ENCODE measurements around the gene TMEM200A. TPM values are rescaled to one million over a fixed set of nuclear protein-coding genes. Genes with fewer than 3 reads are reported as not detected.

TMEM200A gene
- total RNA-seq, 1 donor = 43.1 TPM

GRCh38 chr6:130424710-130425109 lies 58.9 kb downstream of the TMEM200A start:
- Histone ChIP-seq H3K27me3 (ENCODE audit: insufficient read depth, low read length) (no peaks in the 10 kb centered on the region), H3K4me1 (ENCODE audit: insufficient read depth, low read length) (peaks cover 22% of the 10 kb centered on the region), H4K20me1 (ENCODE audit: insufficient read depth, low read length) (no peaks in the 10 kb centered on the region), H3K79me2 (ENCODE audit: insufficient read depth, low read length) (peaks cover 40% of the 10 kb centered on the region), H3K4me2 (ENCODE audit: insufficient read depth, low read length) (no peak overlapping the region), H3K4me3 (ENCODE audit: insufficient read depth, low read length) (no peak overlapping the region), H2AFZ (ENCODE audit: low read length) (no peak overlapping the region), H3K36me3 (ENCODE audit: insufficient read depth, low read length) (peaks cover 13% of the 10 kb centered on the region), H3K27ac (ENCODE audit: low read depth, low read length) (no peak overlapping the region), H3K9me3 (ENCODE audit: low read depth, low read length) (no peaks in the 10 kb centered on the region)
- no peak for TF ChIP-seq CTCF (IDR thresholded peaks at IDR 0.05; ENCODE audit: extremely low read depth, low read depth, low read length)
- DNase-seq (ENCODE audit: insufficient read length, low spot score, missing footprints) = no peak

- Histone ChIP-seq H3K27me3 (ENCODE audit: insufficient read depth, low read length) (no peaks in the 10 kb centered on the region), H2AFZ (ENCODE audit: low read length) (no peak overlapping the region), H3K79me2 (ENCODE audit: insufficient read depth, low read length) (peaks cover 42% of the 10 kb centered on the region), H3K36me3 (ENCODE audit: insufficient read depth, low read length) (peaks cover 4% of the 10 kb centered on the region), H3K9me3 (ENCODE audit: low read depth, low read length) (no peaks in the 10 kb centered on the region), H3K4me1 (ENCODE audit: insufficient read depth, low read length) (peaks cover 22% of the 10 kb centered on the region), H3K27ac (ENCODE audit: low read depth, low read length) (peak overlapping the region; percentile 51), H3K4me3 (ENCODE audit: insufficient read depth, low read length) (no peak overlapping the region), H4K20me1 (ENCODE audit: insufficient read depth, low read length) (no peaks in the 10 kb centered on the region), H3K4me2 (ENCODE audit: insufficient read depth, low read length) (no peak overlapping the region)
- DNase-seq (ENCODE audit: insufficient read length, low spot score, missing footprints) = no peak
- TF ChIP-seq CTCF (IDR thresholded peaks at IDR 0.05; ENCODE audit: extremely low read depth, low read depth, low read length) = no peak
Observed at GRCh38 chr6:130425537-130425936, 59.7 kb downstream of the TMEM200A start.

- no peak for TF ChIP-seq CTCF (IDR thresholded peaks at IDR 0.05; ENCODE audit: extremely low read depth, low read depth, low read length)
- Histone ChIP-seq H3K27ac (ENCODE audit: low read depth, low read length) (peak overlapping the region; percentile 51), H3K27me3 (ENCODE audit: insufficient read depth, low read length) (no peaks in the 10 kb centered on the region), H3K4me1 (ENCODE audit: insufficient read depth, low read length) (peaks cover 22% of the 10 kb centered on the region), H4K20me1 (ENCODE audit: insufficient read depth, low read length) (no peaks in the 10 kb centered on the region), H3K4me2 (ENCODE audit: insufficient read depth, low read length) (peak overlapping the region; percentile 53), H3K36me3 (ENCODE audit: insufficient read depth, low read length) (peaks cover under 1% of the 10 kb centered on the region), H2AFZ (ENCODE audit: low read length) (no peak overlapping the region), H3K4me3 (ENCODE audit: insufficient read depth, low read length) (no peak overlapping the region), H3K9me3 (ENCODE audit: low read depth, low read length) (no peaks in the 10 kb centered on the region), H3K79me2 (ENCODE audit: insufficient read depth, low read length) (peaks cover 41% of the 10 kb centered on the region)
- DNase-seq (ENCODE audit: insufficient read length, low spot score, missing footprints) = peak; percentile 21
Observed at GRCh38 chr6:130426066-130426721, 60.4 kb downstream of the TMEM200A start.

GRCh38 chr6:130431346-130431852 lies 65.6 kb downstream of the TMEM200A start:
- H3K4me3 ChIP-seq (ENCODE audit: insufficient read depth, low read length) = no peak overlapping the region
- no peak overlapping the region for H3K4me2 ChIP-seq (ENCODE audit: insufficient read depth, low read length)
- no peaks in the 10 kb centered on the region for H3K9me3 ChIP-seq (ENCODE audit: low read depth, low read length)
- TF ChIP-seq CTCF (IDR thresholded peaks at IDR 0.05; ENCODE audit: extremely low read depth, low read depth, low read length) = no peak
- peaks cover 17% of the 10 kb centered on the region for H3K4me1 ChIP-seq (ENCODE audit: insufficient read depth, low read length)
- H3K36me3 ChIP-seq (ENCODE audit: insufficient read depth, low read length) = no peaks in the 10 kb centered on the region
- no peak overlapping the region for H3K27ac ChIP-seq (ENCODE audit: low read depth, low read length)
- no peak overlapping the region for H2AFZ ChIP-seq (ENCODE audit: low read length)
- no peaks in the 10 kb centered on the region for H3K27me3 ChIP-seq (ENCODE audit: insufficient read depth, low read length)
- peaks cover 43% of the 10 kb centered on the region for H3K79me2 ChIP-seq (ENCODE audit: insufficient read depth, low read length)
- DNase-seq (ENCODE audit: insufficient read length, low spot score, missing footprints) = no peak
- peaks cover 2% of the 10 kb centered on the region for H4K20me1 ChIP-seq (ENCODE audit: insufficient read depth, low read length)

All from osteoblast (primary cell).